Left cardiac atrium (tissue), 4 donors: ENCODE measurements around the gene RDH8. TPM values are rescaled to one million over a fixed set of nuclear protein-coding genes. Genes with fewer than 3 reads are reported as not detected.

Source experiments
- ATAC-seq, 2 donors: fragments of 200-7000 bp; cut with Tn5 transposase; one replicate each; pipeline ENCODE4 v1.9.1; 2020; ENCODE audit warnings: mild to moderate bottlenecking in 2 of 2, moderate library complexity in 2 of 2
- DNase-seq: peaks from one replicate; pipeline ENCODE4 v3.0.0-alpha.2; 2020
- intact Hi-C, 2 donors: fragments of 100-400 bp; cut with DNase I; formaldehyde crosslinking; loops; one replicate each; pipeline versions ENCODE4 v1.14.1 to v1.15.1; 2022 to 2023
- total RNA-seq, 2 donors: library from RNA; stranded (reverse); fragmentation: NEBNext Ultra II Directional; extraction: Animal tissue kit (Norgen Biotek cat#: 25700); gene quantifications; one replicate each; pipeline ENCODE4 v1.2.1, GENCODE V29; 2021
- donor health status: DM: no; HTN: yes; CAD: no.
- donor health status: DM: no; HTN: yes; CAD: no; lungs with severe emphysema.
- donor health status: DM: yes; HTN: yes; CAD: no.
- donor health status: Dilated cardiomyopathy.

RDH8 gene
- total RNA-seq, 2 donors from 2014 or later = not detected

- intact Hi-C loops = no loop called here
- no peak for ATAC-seq
- DNase-seq = no peak
Measured at GRCh38 chr19:10003271-10003670, 10.0 kb upstream of the RDH8 start.

GRCh38 chr19:10004617-10005016 is 8.7 kb upstream of the RDH8 start:
- intact Hi-C loops = no loop called here
- DNase-seq (no peak), ATAC-seq (no peak)

GRCh38 chr19:10005632-10006334 is 7.5 kb upstream of the RDH8 start:
- DNase-seq (no peak), ATAC-seq (no peak)
- intact Hi-C loops = no loop called here

- DNase-seq (peak; percentile 58), ATAC-seq (peak; percentile 25 to 40)
- intact Hi-C loops = no loop called here
Measured at GRCh38 chr19:10006335-10006708, 7.0 kb upstream of the RDH8 start.

GRCh38 chr19:10006752-10007323 is 6.4 kb upstream of the RDH8 start:
- intact Hi-C loops = no loop called here
- DNase-seq (no peak), ATAC-seq (no peak)

GRCh38 chr19:10007371-10008183 is 5.7 kb upstream of the RDH8 start:
- intact Hi-C loops = no loop called here
- DNase-seq (peak; percentile 73), ATAC-seq (peak; percentile 20 to 35)

GRCh38 chr19:10008184-10008765 is 5.0 kb upstream of the RDH8 start:
- DNase-seq (no peak), ATAC-seq (peak in 1 of 2 donors; percentile 1)
- intact Hi-C loops = no loop called here

GRCh38 chr19:10009714-10010224 is 3.5 kb upstream of the RDH8 start:
- ATAC-seq (no peak), DNase-seq (no peak)
- intact Hi-C loops = loop anchor here in 1 of 2 donors (5.0 kb wide), 1 partner anchor 72 kb away; the partner anchor contains the start of gene OLFM2

GRCh38 chr19:10010247-10010691 is 3.0 kb upstream of the RDH8 start, which contains the start of gene COL5A3:
Gene COL5A3 (minus strand): TSS chr19:10010504. CDS start chr19:10010385, 119 bp downstream.
- peak; percentile 67 to 69 for ATAC-seq
- intact Hi-C loops = loop anchor here in 1 of 2 donors (5.0 kb wide), 1 partner anchor 73 kb away; the partner anchor contains the start of gene OLFM2

GRCh38 chr19:10010939-10011338 is 2.3 kb upstream of the RDH8 start:
- intact Hi-C loops = loop anchor here in 1 of 2 donors (5.0 kb wide), 1 partner anchor 74 kb away; the partner anchor contains the start of gene OLFM2
- DNase-seq = no peak
- ATAC-seq = no peak

More at GRCh38 chr19:10010247-10010691, 3.0 kb upstream of the RDH8 start, which contains the start of gene COL5A3:
- peak; percentile 77 for DNase-seq

GRCh38 chr19:10011974-10012373 is 1.3 kb upstream of the RDH8 start:
- ATAC-seq = no peak
- intact Hi-C loops = loop anchor here in 1 of 2 donors (5.0 kb wide), 1 partner anchor 75 kb away; the partner anchor contains the start of gene OLFM2
- DNase-seq = no peak

GRCh38 chr19:10013834-10014618 is 743 bp downstream of the RDH8 start:
- ATAC-seq = peak in 1 of 2 donors; percentile 32
- intact Hi-C loops = loop anchor here in 1 of 2 donors (5.0 kb wide), 1 partner anchor 77 kb away; the partner anchor contains the start of gene OLFM2
- DNase-seq = no peak

GRCh38 chr19:10018263-10018662 is 5.0 kb downstream of the RDH8 start:
- intact Hi-C loops = no loop called here
- ATAC-seq (no peak), DNase-seq (no peak)

GRCh38 chr19:10018786-10019185 is 5.5 kb downstream of the RDH8 start:
- no peak for DNase-seq
- intact Hi-C loops = no loop called here
- no peak for ATAC-seq

- intact Hi-C loops = no loop called here
- ATAC-seq (no peak), DNase-seq (no peak)
Measured at GRCh38 chr19:10019246-10019645, 6.0 kb downstream of the RDH8 start.

GRCh38 chr19:10020851-10021250 is 7.6 kb downstream of the RDH8 start:
- intact Hi-C loops = no loop called here
- DNase-seq (no peak), ATAC-seq (no peak)

- DNase-seq (no peak), ATAC-seq (no peak)
- intact Hi-C loops = no loop called here
Measured at GRCh38 chr19:10021446-10021845, 8.2 kb downstream of the RDH8 start.

- ATAC-seq = no peak
- intact Hi-C loops = no loop called here
- DNase-seq = no peak
Measured at GRCh38 chr19:10021863-10022262, 8.6 kb downstream of the RDH8 start.
